C4-2B (cell line): ENCODE results near the gene BNIPL.

Experiments
- CTCF ChIP-seq: fragments of 450-650 bp; conservative IDR thresholded peaks from 2 replicates; pipeline ENCODE4 v1.5.1; 2017; ENCODE audit warnings: mild to moderate bottlenecking
- ZFX ChIP-seq: fragments of 450-650 bp; IDR thresholded peaks from 2 replicates; pipeline ENCODE4 v1.6.1; 2017

DNA sequence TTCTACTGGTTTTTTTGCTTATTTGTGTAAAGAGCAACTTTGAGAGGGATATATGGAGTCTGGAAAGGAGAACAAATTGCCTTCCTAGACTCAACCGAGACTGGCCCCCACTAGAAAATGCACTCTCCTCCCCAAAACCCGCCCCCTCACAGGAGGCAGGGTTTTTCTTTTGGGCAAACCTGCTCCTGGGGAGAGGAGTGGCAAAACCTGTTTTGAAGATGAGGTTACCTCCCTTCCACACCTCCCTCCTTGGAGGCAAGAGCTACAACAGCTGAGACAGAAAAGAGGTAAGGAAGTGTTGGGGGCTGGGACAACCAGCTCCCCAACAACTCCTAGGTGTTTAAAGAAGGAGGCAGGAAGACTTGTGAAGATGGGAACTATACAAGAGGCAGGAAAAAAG lies at the start of gene BNIPL:
- TF ChIP-seq CTCF (no peak), ZFX (no peak)
